ENCODE data around the gene AGL.

- TF ChIP-seq CTCF (IDR thresholded peaks at IDR 0.05; ENCODE audit: low read depth, low read length) (no peak), EZH2phosphoT487 (IDR thresholded peaks at IDR 0.05; ENCODE audit: low read depth) (no peak)
Measured at GRCh38 chr1:99968214-99968613, 118.1 kb downstream of the AGL start.

Data from OCI-LY3 (cell line).